Measurements from ENCODE around the gene LILRA1.

GRCh38 chr19:54549224-54549623 is 44.2 kb upstream of the LILRA1 start:
- TF ChIP-seq CTCF (conservative IDR thresholded peaks at IDR 0.05; ENCODE audit: low read depth, low read length): no peak
- TF ChIP-seq EZH2 (IDR thresholded peaks at IDR 0.05; ENCODE audit: low read length, unreplicated experiment): no peak
